Naive B cell (primary cell): ENCODE data around the gene FAM89B. TPM values are rescaled to one million over a fixed set of nuclear protein-coding genes. Genes with fewer than 3 reads are reported as not detected.

Experiments
- ATAC-seq, 2 donors: fragments of 150-1000 bp; cut with Tn5 transposase; 2 replicates each; pipeline ENCODE4 v1.10.0; 2021; ENCODE audit warnings: low read depth in 2 of 2, mild to moderate bottlenecking in 2 of 2, moderate library complexity in 2 of 2
- DNase-seq: peaks from one replicate; pipeline ENCODE4 v3.0.0; 2022
- H3K27ac Mint-ChIP-seq, 6 donors: one replicate each; pipeline ENCODE4 v1.8.0; 2020 to 2022; ENCODE audit warnings: mild to moderate bottlenecking in 6 of 6, mixed read lengths in 6 of 6, moderate library complexity in 5 of 6, inconsistent platforms in 2 of 6
- H3K27me3 Mint-ChIP-seq, 3 donors: one replicate each; pipeline ENCODE4 v1.8.0; 2021 to 2022; ENCODE audit warnings: mixed read lengths in 3 of 3, mild to moderate bottlenecking in 1 of 3
- H3K36me3 Mint-ChIP-seq, 2 donors: one replicate each; pipeline ENCODE4 v1.8.0; 2020 to 2022; ENCODE audit warnings: mixed read lengths in 2 of 2, inconsistent platforms in 1 of 2, mild to moderate bottlenecking in 1 of 2
- H3K4me1 Mint-ChIP-seq, 3 donors: one replicate each; pipeline ENCODE4 v1.8.0; 2020 to 2022; ENCODE audit warnings: mixed read lengths in 3 of 3, inconsistent platforms in 1 of 3, mild to moderate bottlenecking in 1 of 3, moderate library complexity in 1 of 3
- H3K4me3 Mint-ChIP-seq, 8 donors: one replicate each; pipeline ENCODE4 v1.8.0; 2020 to 2022; ENCODE audit warnings: mild to moderate bottlenecking in 8 of 8, mixed read lengths in 8 of 8, moderate library complexity in 8 of 8, inconsistent platforms in 2 of 8
- H3K9me3 Mint-ChIP-seq, 7 donors: one replicate each; pipeline ENCODE4 v1.8.0; 2020 to 2022; ENCODE audit warnings: mixed read lengths in 7 of 7, mild to moderate bottlenecking in 5 of 7, inconsistent platforms in 2 of 7, moderate library complexity in 1 of 7
- polyA plus RNA-seq, 6 donors: library from polyadenylated mRNA; unstranded; fragments of 300-500 nt; fragmentation: Illumina TruSeq; gene quantifications; one replicate each; pipeline ENCODE4 v1.2.3, GENCODE V29; 2021; ENCODE audit warnings: low read depth in 6 of 6

FAM89B gene
- polyA plus RNA-seq, 6 donors from 2014 or later = 44.3 to 82.6 (median 61.8) TPM

DNA sequence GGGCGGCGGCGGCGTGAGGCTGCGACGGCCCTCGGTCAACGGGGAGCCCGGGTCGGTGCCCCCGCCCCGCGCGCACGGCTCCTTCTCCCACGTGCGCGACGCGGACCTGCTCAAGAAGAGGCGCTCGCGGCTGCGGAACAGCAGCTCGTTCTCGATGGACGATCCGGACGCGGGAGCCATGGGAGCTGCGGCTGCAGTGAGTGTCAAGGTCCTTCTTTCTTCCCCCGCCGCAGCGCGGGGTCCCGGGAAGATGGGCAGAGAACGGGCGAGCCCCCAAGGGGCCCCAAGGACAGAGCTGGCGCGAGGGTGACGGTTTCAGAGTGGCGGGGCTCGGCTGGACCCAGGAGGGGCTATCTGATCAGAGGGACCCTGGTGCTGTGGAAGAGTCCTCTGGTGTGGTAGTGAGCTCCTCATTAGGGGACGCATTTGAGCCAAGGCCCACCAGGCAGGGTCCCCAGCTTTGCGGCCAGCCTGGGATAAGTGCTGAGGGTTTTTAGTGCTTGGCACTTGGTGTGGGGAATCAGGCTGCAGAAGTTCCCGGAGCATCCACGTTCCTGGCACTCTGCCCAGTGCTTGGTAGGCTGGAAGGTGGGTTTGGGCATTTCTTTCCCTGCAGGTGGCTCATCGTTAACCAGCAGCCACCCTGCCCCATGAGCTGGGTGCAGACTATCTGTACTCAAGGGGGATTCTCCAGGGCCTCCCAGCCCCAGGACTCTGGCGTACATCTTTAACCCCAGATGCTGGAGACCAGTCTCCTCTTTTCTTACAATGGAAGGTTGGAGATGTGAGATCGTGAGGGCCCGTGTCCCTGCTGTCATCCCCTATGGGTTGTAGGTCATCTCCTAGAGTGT is 13.3 kb downstream of the FAM89B start:
- peaks cover 40 to 50% (median 45%) of the 10 kb centered on the region in 3 donors for H3K4me1 Mint-ChIP-seq
- peak overlapping the region in 2 of 8 donors; percentile 33 to 47 for H3K4me3 Mint-ChIP-seq
- DNase-seq = no peak
- ATAC-seq = no peak
- no peaks in the 10 kb centered on the region for H3K27me3 Mint-ChIP-seq
- no peaks in the 10 kb centered on the region for H3K9me3 Mint-ChIP-seq
- H3K36me3 Mint-ChIP-seq = peaks cover 0 to 5% of the 10 kb centered on the region in 2 donors
- peak overlapping the region in 4 of 6 donors; percentile 9 to 95 (median 83) for H3K27ac Mint-ChIP-seq

DNA sequence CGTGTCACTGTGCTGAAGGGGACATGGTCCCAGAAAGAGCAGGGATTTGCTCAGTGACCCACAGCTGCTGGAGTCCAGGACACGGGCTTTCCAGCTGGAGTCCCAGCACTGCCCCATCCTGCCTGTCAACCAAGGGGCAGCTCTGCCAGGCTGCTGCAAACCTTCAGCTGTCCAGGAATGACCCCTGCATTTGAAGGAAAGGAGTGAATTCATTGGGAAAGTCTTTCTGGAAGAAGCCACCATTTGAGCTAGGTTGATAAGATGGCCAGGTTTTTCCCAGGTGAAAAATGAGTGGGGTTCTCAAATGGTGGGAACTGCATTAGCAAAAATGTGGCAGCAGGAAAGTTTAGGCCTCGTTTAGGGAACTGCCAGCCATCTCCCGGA is 13.9 kb downstream of the FAM89B start:
- Mint-ChIP-seq H3K27me3 (no peaks in the 10 kb centered on the region), H3K27ac (peak overlapping the region in 5 of 6 donors; percentile 9 to 95 (median 93)), H3K4me3 (peak overlapping the region in 3 of 8 donors; percentile 19 to 47 (median 33)), H3K4me1 (peaks cover 40 to 50% (median 47%) of the 10 kb centered on the region in 3 donors), H3K9me3 (no peaks in the 10 kb centered on the region), H3K36me3 (no peaks in the 10 kb centered on the region)
- no peak for DNase-seq
- ATAC-seq = no peak

- no peak for DNase-seq
- H3K9me3 Mint-ChIP-seq = no peaks in the 10 kb centered on the region
- H3K27ac Mint-ChIP-seq = peak overlapping the region in 5 of 6 donors; percentile 58 to 95 (median 93)
- H3K4me3 Mint-ChIP-seq = peak overlapping the region in 2 of 8 donors; percentile 19 to 76
- ATAC-seq = no peak
- peaks cover 40 to 50% (median 47%) of the 10 kb centered on the region in 3 donors for H3K4me1 Mint-ChIP-seq
- no peaks in the 10 kb centered on the region for H3K36me3 Mint-ChIP-seq
- no peaks in the 10 kb centered on the region for H3K27me3 Mint-ChIP-seq
These were observed 14.3 kb downstream of the FAM89B start for GRCh38 chr11:65586676-65587075.

GRCh38 chr11:65588199-65589054 is 16.1 kb downstream of the FAM89B start:
- Mint-ChIP-seq H3K36me3 (no peaks in the 10 kb centered on the region), H3K27ac (peak overlapping the region; percentile 93 to 97 (median 96)), H3K9me3 (no peaks in the 10 kb centered on the region), H3K27me3 (no peaks in the 10 kb centered on the region), H3K4me3 (peak overlapping the region in 7 of 8 donors; percentile 4 to 89 (median 76)), H3K4me1 (peaks cover 36 to 43% (median 43%) of the 10 kb centered on the region in 3 donors)
- peak; percentile 80 to 82 for ATAC-seq
- DNase-seq = peak; percentile 75

- Mint-ChIP-seq H3K27ac (peak overlapping the region in 4 of 6 donors; percentile 54 to 95 (median 90)), H3K4me1 (peaks cover 30 to 41% (median 38%) of the 10 kb centered on the region in 3 donors), H3K36me3 (no peaks in the 10 kb centered on the region), H3K27me3 (no peaks in the 10 kb centered on the region), H3K4me3 (no peak overlapping the region), H3K9me3 (no peaks in the 10 kb centered on the region)
- ATAC-seq (peak; percentile 21 to 24), DNase-seq (peak; percentile 35)
These were observed 17.3 kb downstream of the FAM89B start for GRCh38 chr11:65589444-65590239.

- ATAC-seq (no peak), DNase-seq (no peak)
- H3K36me3 Mint-ChIP-seq = no peaks in the 10 kb centered on the region
- peaks cover 33 to 44% (median 44%) of the 10 kb centered on the region in 3 donors for H3K4me1 Mint-ChIP-seq
- no peak overlapping the region for H3K4me3 Mint-ChIP-seq
- H3K27ac Mint-ChIP-seq = peak overlapping the region in 1 of 6 donors; percentile 68
- H3K9me3 Mint-ChIP-seq = no peaks in the 10 kb centered on the region
- H3K27me3 Mint-ChIP-seq = no peaks in the 10 kb centered on the region
These were observed 18.0 kb downstream of the FAM89B start for GRCh38 chr11:65590240-65590738.

DNA sequence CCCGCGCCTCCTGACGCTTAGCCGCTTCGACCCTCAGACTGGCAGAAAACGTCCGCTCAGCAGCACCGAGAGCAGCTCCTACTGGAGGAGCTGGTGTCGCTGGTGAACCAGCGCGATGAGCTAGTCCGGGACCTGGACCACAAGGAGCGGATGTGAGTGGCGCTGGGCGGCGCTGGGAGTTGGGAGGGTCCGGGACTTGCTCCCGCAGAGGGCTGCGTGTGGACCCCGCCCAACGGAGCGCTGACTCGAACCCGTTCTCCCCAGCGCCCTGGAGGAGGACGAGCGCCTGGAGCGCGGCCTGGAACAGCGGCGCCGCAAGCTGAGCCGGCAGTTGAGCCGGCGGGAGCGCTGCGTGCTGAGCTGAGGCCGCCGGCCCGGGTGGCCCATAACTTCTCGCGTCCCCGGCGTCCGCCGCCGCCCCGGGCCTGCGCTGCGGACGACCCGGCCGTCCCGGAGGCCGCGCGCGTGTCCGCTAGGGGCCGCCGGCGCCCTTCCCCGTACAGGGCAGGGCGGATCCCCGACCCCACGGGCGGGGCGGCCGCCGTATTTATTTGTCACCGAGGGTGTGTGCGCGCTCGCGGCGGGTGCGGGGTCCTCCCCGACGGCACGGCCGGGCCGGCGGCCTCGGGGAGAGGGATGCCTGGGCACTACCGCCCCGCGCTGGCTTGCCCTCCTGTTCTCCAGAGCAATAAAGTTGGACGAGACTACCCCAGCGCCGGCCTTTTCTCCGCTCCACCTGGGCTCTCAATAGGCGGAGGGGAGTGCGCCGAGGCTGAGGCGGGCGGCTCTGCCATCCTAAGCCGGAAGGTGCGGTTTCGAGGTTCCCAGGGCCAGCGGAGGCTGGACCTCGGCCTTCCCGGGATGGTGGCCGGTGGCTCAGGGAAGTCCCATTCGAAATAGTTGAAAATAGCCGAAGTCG is 19.9 kb downstream of the FAM89B start:
- no peaks in the 10 kb centered on the region for H3K27me3 Mint-ChIP-seq
- no peaks in the 10 kb centered on the region for H3K9me3 Mint-ChIP-seq
- no peaks in the 10 kb centered on the region for H3K36me3 Mint-ChIP-seq
- no peak overlapping the region for H3K27ac Mint-ChIP-seq
- ATAC-seq = no peak
- peaks cover 30 to 36% (median 31%) of the 10 kb centered on the region in 3 donors for H3K4me1 Mint-ChIP-seq
- peak overlapping the region in 1 of 8 donors; percentile 47 for H3K4me3 Mint-ChIP-seq
- DNase-seq = no peak

DNA sequence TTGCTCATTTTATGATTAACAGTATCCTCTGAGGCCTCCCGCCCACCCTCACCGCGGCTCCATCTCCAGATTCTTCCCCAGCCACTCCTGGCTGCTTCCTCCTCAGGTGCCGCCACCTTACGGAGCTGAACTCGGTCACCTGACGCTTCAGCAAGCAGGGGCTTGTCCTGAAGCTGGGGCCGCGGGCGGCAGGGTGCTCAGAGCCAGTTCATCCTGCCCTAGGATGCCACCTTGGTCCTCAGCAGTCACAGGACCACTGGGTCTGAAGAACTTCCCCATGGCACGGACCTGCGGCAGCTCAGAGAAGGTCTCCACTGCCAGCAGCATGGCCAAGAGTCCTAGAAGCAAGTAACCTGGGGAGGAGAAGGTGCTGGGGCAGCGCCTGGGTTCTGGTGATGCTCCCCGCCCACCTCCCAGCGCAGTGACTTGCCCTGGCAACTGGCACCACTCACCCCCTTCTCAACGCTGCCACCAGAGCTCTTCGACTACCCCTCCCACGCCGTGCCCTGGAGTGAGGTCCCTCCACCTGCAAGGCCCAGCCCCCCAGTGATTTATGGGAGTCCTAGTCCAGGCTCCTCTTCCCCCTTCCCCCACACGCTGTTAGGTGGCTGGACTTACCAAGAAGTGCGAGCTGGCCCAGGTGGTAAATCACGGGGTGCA is 20.6 kb downstream of the FAM89B start:
- ATAC-seq (no peak), DNase-seq (no peak)
- Mint-ChIP-seq H3K36me3 (no peaks in the 10 kb centered on the region), H3K9me3 (no peaks in the 10 kb centered on the region), H3K27me3 (no peaks in the 10 kb centered on the region), H3K4me1 (peaks cover 22 to 28% (median 25%) of the 10 kb centered on the region in 3 donors), H3K4me3 (no peak overlapping the region), H3K27ac (no peak overlapping the region)

GRCh38 chr11:65593518-65594414 is 21.4 kb downstream of the FAM89B start:
- no peaks in the 10 kb centered on the region for H3K36me3 Mint-ChIP-seq
- no peak overlapping the region for H3K4me3 Mint-ChIP-seq
- H3K27ac Mint-ChIP-seq = peak overlapping the region in 1 of 6 donors; percentile 6
- peak; percentile 57 to 65 for ATAC-seq
- no peaks in the 10 kb centered on the region for H3K9me3 Mint-ChIP-seq
- H3K4me1 Mint-ChIP-seq = peaks cover 15 to 20% (median 17%) of the 10 kb centered on the region in 3 donors
- no peaks in the 10 kb centered on the region for H3K27me3 Mint-ChIP-seq
- DNase-seq = peak; percentile 35

GRCh38 chr11:65595131-65595530 is 22.8 kb downstream of the FAM89B start:
- DNase-seq (no peak), ATAC-seq (no peak)
- Mint-ChIP-seq H3K27ac (peak overlapping the region in 2 of 6 donors; percentile 22 to 24), H3K4me3 (peak overlapping the region in 1 of 8 donors; percentile 48), H3K27me3 (no peaks in the 10 kb centered on the region), H3K9me3 (no peaks in the 10 kb centered on the region), H3K36me3 (no peaks in the 10 kb centered on the region), H3K4me1 (peaks cover 6 to 10% (median 9%) of the 10 kb centered on the region in 3 donors)
